Muscle of leg (tissue), 11 donors: ENCODE data around the gene GCAT. TPM values are rescaled to one million over a fixed set of nuclear protein-coding genes. Genes with fewer than 3 reads are reported as not detected.

Experiments used
- DNase-seq: peaks from one replicate; pipeline ENCODE4 v3.0.0; 2013
- H3K27ac ChIP-seq: one replicate; pipeline ENCODE4 v1.5.1; 2013; ENCODE audit warnings: mild to moderate bottlenecking, low read length, control low read depth
- H3K27me3 ChIP-seq: one replicate; pipeline ENCODE4 v1.6.1; 2013; ENCODE audit warnings: low read length; ENCODE audit not compliant: control insufficient read depth, insufficient read depth
- H3K36me3 ChIP-seq: one replicate; pipeline ENCODE4 v1.6.1; 2013; ENCODE audit warnings: low read length; ENCODE audit not compliant: control insufficient read depth, insufficient read depth
- H3K4me1 ChIP-seq: one replicate; pipeline ENCODE4 v1.6.1; 2013; ENCODE audit warnings: low read length; ENCODE audit not compliant: control insufficient read depth, insufficient read depth
- H3K4me3 ChIP-seq: one replicate; pipeline ENCODE4 v1.5.1; 2013; ENCODE audit warnings: low read length, control low read depth
- H3K9me3 ChIP-seq: replicated peaks from 2 replicates; pipeline ENCODE4 v1.6.1; 2013; ENCODE audit warnings: low read depth, low read length; ENCODE audit not compliant: control insufficient read depth
- WGBS: methylation state at CpG from one replicate; pipeline ENCODE4 v1.1.5; 2013; ENCODE audit warnings: missing lambda C conversion rate; ENCODE audit not compliant: insufficient coverage; 5-methylcytosine and 5-hydroxymethylcytosine counted together
- polyA plus RNA-seq, 8 donors: library from polyadenylated mRNA; unstranded; fragments of 120-200 nt; gene quantifications; one replicate each; pipeline versions ENCODE4 v1.2.1 to v1.2.3, GENCODE V29; 2013; ENCODE audit warnings: inconsistent platforms in 1 of 8, low replicate concordance in 1 of 8; ENCODE audit not compliant: insufficient read length in 8 of 8, insufficient read depth in 1 of 8
- total RNA-seq: library from RNA; stranded (reverse); fragments of 120-200 nt; gene quantifications from one replicate; pipeline ENCODE4 v1.2.4, GENCODE V29; 2013

GCAT gene
- total and polyA plus RNA-seq, 9 donors: 4.4 to 8.3 (median 6.9) TPM

DNA sequence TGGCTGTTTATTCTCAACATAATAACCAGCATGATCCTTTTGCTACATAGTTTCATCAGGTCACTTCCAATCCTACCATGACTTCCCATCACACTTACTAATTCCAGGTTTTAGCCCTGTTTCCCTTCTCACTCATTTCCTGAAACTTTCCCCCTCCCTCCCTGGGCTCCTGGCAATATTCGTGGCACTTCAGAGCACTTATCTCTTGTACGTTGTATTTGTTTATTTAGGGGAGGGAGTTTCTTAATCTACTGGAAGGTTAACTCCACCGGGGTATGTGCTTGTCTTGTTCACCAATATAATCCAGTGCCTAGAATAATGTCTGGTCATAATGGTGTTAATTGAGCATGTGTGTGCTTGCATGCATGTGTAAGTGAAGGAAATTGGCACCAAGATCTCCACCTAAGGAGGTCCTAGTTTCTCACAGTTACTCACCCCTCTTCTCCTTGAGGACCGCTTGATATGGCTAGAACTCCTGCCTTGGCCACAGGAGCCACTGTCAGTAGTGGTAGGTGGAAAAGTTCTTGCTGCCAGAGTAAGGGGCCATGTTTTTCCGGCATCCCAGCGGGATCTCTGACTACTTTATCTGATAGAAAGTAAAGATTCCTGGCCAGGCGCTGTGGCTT is 53.2 kb downstream of the GCAT start:
- H3K4me3 ChIP-seq: no peak overlapping the region
- peaks cover 78% of the 10 kb centered on the region for H3K36me3 ChIP-seq
- H3K9me3 ChIP-seq: no peaks in the 10 kb centered on the region
- no peak for DNase-seq
- no peak overlapping the region for H3K27ac ChIP-seq
- no peaks in the 10 kb centered on the region for H3K27me3 ChIP-seq
- no peaks in the 10 kb centered on the region for H3K4me1 ChIP-seq
- WGBS: 100% methylated on average over 3 of the region's 7 CpGs

DNA sequence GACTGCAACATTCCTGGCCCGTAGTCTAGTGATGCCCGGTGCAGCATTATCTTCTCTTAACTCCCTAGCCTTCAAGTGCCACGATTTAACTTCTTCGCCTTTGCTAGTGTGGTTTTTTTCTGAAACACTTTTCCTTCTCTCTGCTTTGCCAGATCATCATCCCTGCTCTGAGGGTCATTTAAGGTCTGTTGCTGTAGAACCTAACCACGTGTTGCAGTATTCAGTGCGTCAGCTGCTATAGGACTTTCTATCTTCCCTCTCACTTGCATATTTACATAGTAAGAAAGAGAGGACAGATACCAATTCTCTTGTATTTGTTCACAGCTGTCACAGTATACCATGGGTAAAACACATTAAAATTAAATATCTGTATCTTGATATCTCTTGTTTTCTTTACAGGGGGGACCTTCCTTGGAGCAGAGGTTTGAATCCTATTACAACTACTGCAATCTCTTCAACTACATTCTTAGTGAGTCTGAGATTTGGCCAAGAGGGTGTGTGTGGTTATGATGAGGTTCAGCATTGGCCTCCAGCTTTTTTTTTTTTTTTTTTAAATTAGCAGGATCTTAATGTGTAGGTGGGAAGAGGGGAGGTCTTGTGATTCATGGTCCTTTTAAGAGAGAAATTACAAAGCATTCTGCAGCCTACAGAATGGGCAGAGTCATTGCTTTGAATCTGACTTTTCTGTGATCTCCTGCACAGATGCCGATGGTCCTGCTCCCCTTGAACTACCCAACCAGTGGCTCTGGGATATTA is 55.0 kb downstream of the GCAT start:
- no peaks in the 10 kb centered on the region for H3K27me3 ChIP-seq
- DNase-seq: no peak
- peaks cover 73% of the 10 kb centered on the region for H3K36me3 ChIP-seq
- no peaks in the 10 kb centered on the region for H3K9me3 ChIP-seq
- WGBS: no CpG with 5 or more reads among the region's 7 CpGs
- no peak overlapping the region for H3K4me3 ChIP-seq
- H3K4me1 ChIP-seq: no peaks in the 10 kb centered on the region
- no peak overlapping the region for H3K27ac ChIP-seq

DNA sequence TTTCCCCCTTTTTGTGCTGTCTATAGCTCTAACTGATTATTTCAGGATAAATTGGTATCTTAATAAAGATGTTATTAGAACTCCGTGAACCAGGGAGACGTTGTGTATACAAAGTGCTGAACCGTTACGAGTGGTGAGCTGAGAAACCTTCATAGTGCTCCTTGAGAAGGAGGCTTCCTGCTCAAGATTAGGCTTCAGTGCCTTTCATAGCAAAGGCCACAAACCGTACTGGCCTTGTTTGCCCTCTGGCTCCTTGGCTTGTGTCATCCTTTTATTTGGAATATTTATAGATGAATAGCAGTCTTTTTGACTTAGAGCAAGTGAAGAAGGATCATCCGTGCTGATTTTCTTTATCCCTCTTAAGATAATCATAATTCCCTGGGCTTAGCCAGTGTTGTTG is 57.8 kb downstream of the GCAT start:
- Histone ChIP-seq H3K4me3 (no peak overlapping the region), H3K9me3 (no peaks in the 10 kb centered on the region), H3K27ac (no peak overlapping the region), H3K36me3 (peaks cover 79% of the 10 kb centered on the region), H3K4me1 (no peaks in the 10 kb centered on the region), H3K27me3 (no peaks in the 10 kb centered on the region)
- 94% methylated on average over 4 of the region's 6 CpGs for WGBS
- DNase-seq: no peak

Other genes with a start within 250 kb of the GCAT start
- gene CDC42EP1, start 247.5 kb upstream of the GCAT start, total RNA-seq: 14.9 TPM
- gene CDC42EP1, start 247.5 kb upstream of the GCAT start, polyA plus RNA-seq: 10 to 100 TPM; 40.3 to 53.9 (median 50.5) TPM
- 0.22 TPM for gene LGALS2, start 227.8 kb upstream of the GCAT start, total RNA-seq
- gene LGALS2, start 227.8 kb upstream of the GCAT start, polyA plus RNA-seq: 1 to 10 TPM in 2 of 8 donors, under 1 TPM in 6; 0.33 to 7.7 (median 0.54) TPM
- gene GGA1, start 199.1 kb upstream of the GCAT start, total RNA-seq: 29.5 TPM
- 10 to 100 TPM; 27.4 to 46.8 (median 37.6) TPM for gene GGA1, start 199.1 kb upstream of the GCAT start, polyA plus RNA-seq
- gene SH3BP1, start 168.3 kb upstream of the GCAT start, total RNA-seq: 5.2 TPM
- 10 to 100 TPM in 4 of 8 donors, 1 to 10 TPM in 4; 6.7 to 13.7 (median 9.4) TPM for gene SH3BP1, start 168.3 kb upstream of the GCAT start, polyA plus RNA-seq
- 10.8 TPM for gene PDXP, start 149.2 kb upstream of the GCAT start, total RNA-seq
- 10 to 100 TPM; 12.5 to 17.8 (median 15.4) TPM for gene PDXP, start 149.2 kb upstream of the GCAT start, polyA plus RNA-seq
- 2,864 TPM for gene LGALS1, start 132.3 kb upstream of the GCAT start, total RNA-seq
- 1,000 to 10,000 TPM; 1,526 to 2,219 (median 2,039) TPM for gene LGALS1, start 132.3 kb upstream of the GCAT start, polyA plus RNA-seq
- gene NOL12, start 121.6 kb upstream of the GCAT start, total RNA-seq: 16.2 TPM
- 10 to 100 TPM; 15.8 to 18.5 (median 17.8) TPM for gene NOL12, start 121.6 kb upstream of the GCAT start, polyA plus RNA-seq
- gene TRIOBP, start 110.9 kb upstream of the GCAT start, total RNA-seq: 36.4 TPM
- 10 to 100 TPM; 39.5 to 61.5 (median 53.4) TPM for gene TRIOBP, start 110.9 kb upstream of the GCAT start, polyA plus RNA-seq
- not detected for gene GALR3, start 15.4 kb downstream of the GCAT start, total RNA-seq
- gene GALR3, start 15.4 kb downstream of the GCAT start, polyA plus RNA-seq: under 1 TPM in 3 of 8 donors, not detected in 5; 0.09 to 0.14 (median 0.10) TPM
- gene ANKRD54, start 36.4 kb downstream of the GCAT start, total RNA-seq: 9.8 TPM
- gene ANKRD54, start 36.4 kb downstream of the GCAT start, polyA plus RNA-seq: 10 to 100 TPM; 10.0 to 15.4 (median 11.7) TPM
- gene EIF3L, start 41.5 kb downstream of the GCAT start, total RNA-seq: 1,312 TPM
- 1,000 to 10,000 TPM; 1,056 to 1,352 (median 1,211) TPM for gene EIF3L, start 41.5 kb downstream of the GCAT start, polyA plus RNA-seq
- gene MICALL1, start 98.4 kb downstream of the GCAT start, total RNA-seq: 21.7 TPM
- gene MICALL1, start 98.4 kb downstream of the GCAT start, polyA plus RNA-seq: 10 to 100 TPM; 35.8 to 73.8 (median 51.1) TPM
- gene C22orf23, start 145.7 kb downstream of the GCAT start, total RNA-seq: 0.18 TPM
- 10 to 100 TPM in 4 of 8 donors, 1 to 10 TPM in 4; 7.7 to 15.2 (median 10.0) TPM for gene C22orf23, start 145.7 kb downstream of the GCAT start, polyA plus RNA-seq
- gene POLR2F, start 145.8 kb downstream of the GCAT start, total RNA-seq: 58.1 TPM
- 10 to 100 TPM; 45.3 to 55.1 (median 50.3) TPM for gene POLR2F, start 145.8 kb downstream of the GCAT start, polyA plus RNA-seq
- gene SOX10, start 176.6 kb downstream of the GCAT start, total RNA-seq: 2.2 TPM
- 10 to 100 TPM in 2 of 8 donors, 1 to 10 TPM in 6; 4.4 to 19.8 (median 8.1) TPM for gene SOX10, start 176.6 kb downstream of the GCAT start, polyA plus RNA-seq
- 11.9 TPM for gene PICK1, start 249.5 kb downstream of the GCAT start, total RNA-seq
- 10 to 100 TPM in 7 of 8 donors, 1 to 10 TPM in 1; 8.8 to 13.1 (median 10.4) TPM for gene PICK1, start 249.5 kb downstream of the GCAT start, polyA plus RNA-seq